22Rv1 (cell line): ENCODE data around the gene SDF2L1.

Source experiments
- CTCF ChIP-seq: fragments of 450-650 bp; IDR thresholded peaks from 2 replicates; pipeline ENCODE4 v1.5.1; 2017; ENCODE audit warnings: mild to moderate bottlenecking
- ZFX ChIP-seq: fragments of 450-650 bp; IDR thresholded peaks from 2 replicates; pipeline ENCODE4 v1.6.1; 2017; ENCODE audit warnings: antibody characterized with exemption, borderline replicate concordance

- TF ChIP-seq CTCF (no peak), ZFX (no peak)
These were observed 30.1 kb downstream of the SDF2L1 start for GRCh38 chr22:21672107-21672629.
